Skin of body (tissue), 2 donors: ENCODE measurements around the gene DNPH1. TPM values are rescaled to one million over a fixed set of nuclear protein-coding genes. Genes with fewer than 3 reads are reported as not detected.

Source experiments
- DNase-seq: peaks from one replicate; lab custom pipeline; 2025; lab: John Stamatoyannopoulos, UW
- total RNA-seq: library from RNA; depleted of rRNA; stranded (reverse); fragments of >200 nt; gene quantifications from one replicate; pipeline ENCODE4 v1.2.3, GENCODE V29; 2014

Gene DNPH1
- total RNA-seq, 1 donor from 2014 or later, result 26.3 TPM

GRCh38 chr6:43183441-43183840, 45.8 kb downstream of the DNPH1 start:
- no peak for DNase-seq

GRCh38 chr6:43181942-43182860, 47.1 kb downstream of the DNPH1 start, which contains the start of gene CUL9:
Gene CUL9, plus strand, starts transcription at chr6:43182196. Its CDS starts 2,115 bp downstream, at chr6:43184311.
- DNase-seq, result peak; percentile 60

GRCh38 chr6:43181621-43181941, 47.7 kb downstream of the DNPH1 start:
- DNase-seq, result no peak

- no peak for DNase-seq
Measured at GRCh38 chr6:43180985-43181384, 48.3 kb downstream of the DNPH1 start.

- DNase-seq, result no peak
Measured at GRCh38 chr6:43180058-43180457, 49.2 kb downstream of the DNPH1 start.

- no peak for DNase-seq
Measured at GRCh38 chr6:43178951-43179830, 50.1 kb downstream of the DNPH1 start.

GRCh38 chr6:43178150-43178549, 51.1 kb downstream of the DNPH1 start:
- no peak for DNase-seq

GRCh38 chr6:43176423-43176786, 52.9 kb downstream of the DNPH1 start:
- DNase-seq, result no peak

- no peak for DNase-seq
Measured at GRCh38 chr6:43175676-43176422, 53.4 kb downstream of the DNPH1 start.

Other genes starting within 250 kb of the DNPH1 start
- gene PPP2R5D, start 244.9 kb downstream of the DNPH1 start, total RNA-seq, result 23.8 TPM
- 28.9 TPM for gene MEA1, start 215.5 kb downstream of the DNPH1 start, total RNA-seq
- gene KLHDC3, start 215.2 kb downstream of the DNPH1 start, total RNA-seq, result 82.3 TPM
- 36.2 TPM for gene RRP36, start 207.9 kb downstream of the DNPH1 start, total RNA-seq
- gene CUL7, start 175.6 kb downstream of the DNPH1 start, total RNA-seq, result 20.3 TPM
- 17.3 TPM for gene MRPL2, start 170.0 kb downstream of the DNPH1 start, total RNA-seq
- gene KLC4, start 169.8 kb downstream of the DNPH1 start, total RNA-seq, result 15.6 TPM
- gene PTK7, start 153.2 kb downstream of the DNPH1 start, total RNA-seq, result 121 TPM
- 12.5 TPM for gene SRF, start 58.2 kb downstream of the DNPH1 start, total RNA-seq
- gene CUL9, start 47.3 kb downstream of the DNPH1 start, total RNA-seq, result 18.8 TPM
- gene TTBK1, start 14.0 kb upstream of the DNPH1 start, total RNA-seq, result 0.10 TPM
- gene SLC22A7, start 68.8 kb upstream of the DNPH1 start, total RNA-seq, result not detected
- 1.1 TPM for gene CRIP3, start 79.3 kb upstream of the DNPH1 start, total RNA-seq
- gene ZNF318, start 140.2 kb upstream of the DNPH1 start, total RNA-seq, result 10.3 TPM
- gene ABCC10, start 198.1 kb upstream of the DNPH1 start, total RNA-seq, result 9.6 TPM
- gene DLK2, start 226.1 kb upstream of the DNPH1 start, total RNA-seq, result 2.7 TPM
- gene TJAP1, start 248.1 kb upstream of the DNPH1 start, total RNA-seq, result 11.8 TPM